GM13977 (cell line): ENCODE results near the gene POP5.

Experiments used
- DNase-seq: peaks from one replicate; pipeline ENCODE4 v3.0.0; 2012; ENCODE audit warnings: low spot score
- in situ Hi-C: fragments of 300-500 bp; cut with MboI; formaldehyde crosslinking; loops from one replicate; pipeline ENCODE4 v1.12.0; 2022; ENCODE audit warnings: low sequenced_read_pairs, low pct_unique_long_range_greater_than_20kb, mixed read lengths, inconsistent platforms; ENCODE audit not compliant: unreplicated experiment
- TF ChIP-seq, protein P1 (sequence below): IDR thresholded peaks from 2 replicates; pipeline ENCODE4 v1.5.1; 2012; ENCODE audit warnings: mild to moderate bottlenecking, control low read depth; ENCODE audit not compliant: insufficient read depth; ENCODE audit errors: extremely low read depth, missing control alignments

The POP5 gene

GRCh38 chr12:120598674-120599463, 17.7 kb upstream of the POP5 start:
- DNase-seq, result no peak
- in situ Hi-C loops, result loop anchor here (25.0 kb wide), 1 partner anchor 363 kb away; no protein-coding TSS in a partner anchor
- TF ChIP-seq, protein P1, sequence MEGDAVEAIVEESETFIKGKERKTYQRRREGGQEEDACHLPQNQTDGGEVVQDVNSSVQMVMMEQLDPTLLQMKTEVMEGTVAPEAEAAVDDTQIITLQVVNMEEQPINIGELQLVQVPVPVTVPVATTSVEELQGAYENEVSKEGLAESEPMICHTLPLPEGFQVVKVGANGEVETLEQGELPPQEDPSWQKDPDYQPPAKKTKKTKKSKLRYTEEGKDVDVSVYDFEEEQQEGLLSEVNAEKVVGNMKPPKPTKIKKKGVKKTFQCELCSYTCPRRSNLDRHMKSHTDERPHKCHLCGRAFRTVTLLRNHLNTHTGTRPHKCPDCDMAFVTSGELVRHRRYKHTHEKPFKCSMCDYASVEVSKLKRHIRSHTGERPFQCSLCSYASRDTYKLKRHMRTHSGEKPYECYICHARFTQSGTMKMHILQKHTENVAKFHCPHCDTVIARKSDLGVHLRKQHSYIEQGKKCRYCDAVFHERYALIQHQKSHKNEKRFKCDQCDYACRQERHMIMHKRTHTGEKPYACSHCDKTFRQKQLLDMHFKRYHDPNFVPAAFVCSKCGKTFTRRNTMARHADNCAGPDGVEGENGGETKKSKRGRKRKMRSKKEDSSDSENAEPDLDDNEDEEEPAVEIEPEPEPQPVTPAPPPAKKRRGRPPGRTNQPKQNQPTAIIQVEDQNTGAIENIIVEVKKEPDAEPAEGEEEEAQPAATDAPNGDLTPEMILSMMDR, result no peak

GRCh38 chr12:120597861-120598260, 16.7 kb upstream of the POP5 start:
- in situ Hi-C loops, result loop anchor here (25.0 kb wide), 1 partner anchor 364 kb away; no protein-coding TSS in a partner anchor
- DNase-seq, result no peak
- TF ChIP-seq, protein P1, result no peak

- no peak for DNase-seq
- TF ChIP-seq, protein P1, result no peak
- in situ Hi-C loops, result loop anchor here (25.0 kb wide), 1 partner anchor 365 kb away; no protein-coding TSS in a partner anchor
Measured at GRCh38 chr12:120596901-120597300, 15.7 kb upstream of the POP5 start.

GRCh38 chr12:120592121-120593049, 11.2 kb upstream of the POP5 start:
- TF ChIP-seq, protein P1, result no peak
- in situ Hi-C loops, result loop anchor here (25.0 kb wide), 1 partner anchor 370 kb away; no protein-coding TSS in a partner anchor
- DNase-seq, result no peak

- TF ChIP-seq, protein P1, result no peak
- no peak for DNase-seq
- in situ Hi-C loops, result loop anchor here (25.0 kb wide), 1 partner anchor 371 kb away; no protein-coding TSS in a partner anchor
Measured at GRCh38 chr12:120590741-120591407, 9.7 kb upstream of the POP5 start.
